Left lung (tissue), 10 donors: Measurements from ENCODE around the gene BRI3. TPM values are rescaled to one million over a fixed set of nuclear protein-coding genes. Genes with fewer than 3 reads are reported as not detected.

Experiments
- ATAC-seq: fragments of 200-7000 bp; cut with Tn5 transposase; one replicate; pipeline ENCODE4 v1.9.1; 2020; ENCODE audit warnings: moderate library complexity
- DNase-seq, 4 donors: peaks; one replicate each; pipeline ENCODE4 v3.0.0-alpha.2; 2013 to 2020
- H3K27ac ChIP-seq, 2 donors: fragments of 200-600 bp; sonication (generic) in 1 of 2; one replicate each; pipeline versions ENCODE4 v1.5.0 to v1.8.0; 2020 to 2021
- H3K27me3 ChIP-seq, 2 donors: fragments of 200-600 bp; sonication (generic) in 1 of 2; one replicate each; pipeline versions ENCODE4 v1.5.0 to v1.8.0; 2020 to 2021
- H3K36me3 ChIP-seq, 2 donors: fragments of 200-600 bp; sonication (generic) in 1 of 2; one replicate each; pipeline versions ENCODE4 v1.5.0 to v1.8.0; 2020 to 2021
- H3K4me1 ChIP-seq, 2 donors: fragments of 200-600 bp; one replicate each; pipeline ENCODE4 v1.8.0; 2021
- H3K4me3 ChIP-seq, 2 donors: fragments of 200-600 bp; sonication (generic) in 1 of 2; one replicate each; pipeline versions ENCODE4 v1.5.0 to v1.8.0; 2020 to 2021; ENCODE audit warnings: mild to moderate bottlenecking in 1 of 2
- H3K9me3 ChIP-seq, 2 donors: fragments of 200-600 bp; sonication (generic) in 1 of 2; one replicate each; pipeline versions ENCODE4 v1.5.0 to v1.8.0; 2020 to 2021
- CTCF ChIP-seq, 2 donors: fragments of 200-600 bp; sonication (generic) in 1 of 2; IDR thresholded peaks; one replicate each; pipeline versions ENCODE4 v1.5.0 to v1.8.0; 2021; ENCODE audit warnings: antibody characterized with exemption in 2 of 2
- intact Hi-C, 2 donors: fragments of 100-400 bp; cut with DNase I; formaldehyde crosslinking; loops; one replicate each; pipeline versions ENCODE4 v1.11.2 to v1.14.2; 2022
- polyA plus RNA-seq, 6 donors: library from polyadenylated mRNA; unstranded; fragments of 120-200 nt; gene quantifications; one replicate each; pipeline ENCODE4 v1.2.1, GENCODE V29; 2013; ENCODE audit not compliant: insufficient read length in 6 of 6
- total RNA-seq, 2 donors: library from RNA; stranded (reverse); fragmentation: NEBNext Ultra II Directional; extraction: Animal tissue kit (Norgen Biotek cat#: 25700); gene quantifications; one replicate each; pipeline ENCODE4 v1.2.1, GENCODE V29; 2021
- donor health status: DM: no; HTN: yes; CAD: no.
- donor health status: DM: no; HTN: no; CAD: no.

Gene BRI3
- total and polyA plus RNA-seq, 8 donors, result 86.1 to 505 (median 106) TPM

DNA sequence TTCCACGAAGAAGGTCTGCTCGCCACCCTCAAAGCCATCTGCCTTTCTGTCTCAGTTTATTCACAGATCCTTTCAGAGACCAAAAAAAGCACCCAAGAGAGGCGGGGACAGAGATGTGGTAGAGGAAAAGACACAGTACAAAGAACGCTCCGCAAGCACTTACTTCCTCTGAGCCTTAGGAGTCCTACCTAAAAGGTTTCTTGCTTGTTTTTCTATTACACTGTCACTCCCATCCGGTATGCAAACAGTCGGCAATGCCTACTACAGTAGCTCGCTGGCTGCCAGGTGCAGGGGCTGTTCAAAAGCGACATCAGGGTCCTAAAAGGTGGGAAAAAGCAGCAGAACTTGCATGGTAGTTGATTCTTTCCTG lies 30.3 kb upstream of the BRI3 start:
- Histone ChIP-seq H3K36me3 (peaks cover 0 to 9% of the 10 kb centered on the region in 2 donors), H3K9me3 (no peaks in the 10 kb centered on the region), H3K4me3 (peak overlapping the region; percentile 93 to 97), H3K27ac (peak overlapping the region; percentile 75 to 83), H3K4me1 (peaks cover 13 to 90% of the 10 kb centered on the region in 2 donors), H3K27me3 (no peaks in the 10 kb centered on the region)
- ATAC-seq (peak; percentile 34), DNase-seq (no peak)
- TF ChIP-seq CTCF (IDR thresholded peaks at IDR 0.05), result no peak
- intact Hi-C loops, result no loop called here

DNA sequence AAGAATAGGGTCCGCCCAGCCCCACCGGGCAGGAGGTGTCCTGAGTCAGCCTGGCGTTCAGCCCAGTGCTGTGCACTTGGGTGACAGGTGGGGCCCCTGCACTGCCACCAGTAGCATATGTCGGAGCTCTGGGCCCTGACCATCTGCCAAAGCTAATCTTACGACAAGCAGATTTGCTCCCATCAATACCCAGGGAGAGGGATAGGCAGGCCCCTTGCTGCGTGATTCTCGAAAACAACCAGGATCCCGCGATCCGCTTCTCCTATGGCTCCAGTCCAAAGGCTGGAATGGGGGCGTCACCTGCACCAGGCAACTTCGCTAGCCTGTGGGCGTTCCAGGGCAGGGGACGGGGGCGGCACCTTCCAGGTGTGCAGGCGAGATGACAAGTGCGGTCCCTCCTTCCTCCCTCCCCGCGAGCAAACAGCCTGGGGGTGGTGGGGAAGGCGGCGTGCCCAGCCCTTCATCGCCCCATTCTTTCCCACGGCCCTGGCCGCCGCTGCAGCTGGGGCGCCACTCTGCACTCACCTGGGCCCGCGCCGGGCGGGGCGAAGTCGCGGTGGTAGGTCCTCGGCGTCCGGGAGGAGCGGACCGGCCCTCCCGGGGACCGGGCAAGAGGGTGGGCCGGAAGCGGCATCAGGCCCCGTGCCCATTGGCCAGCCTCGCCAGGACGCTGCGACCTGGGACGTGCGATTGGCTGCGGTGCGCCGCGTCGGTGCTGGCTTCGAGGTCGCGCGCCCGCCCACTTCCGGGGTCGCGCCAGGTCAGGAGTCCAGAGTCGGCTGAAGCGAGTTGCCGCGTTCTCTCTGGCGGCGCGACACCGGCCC lies 29.7 kb upstream of the BRI3 start, which contains the start of gene TECPR1:
Gene TECPR1, minus strand, starts transcription at position 632 of the 824 bp plus-strand sequence. CDS start 6,086 bp downstream, outside the sequence.
- DNase-seq (peak; percentile 86 to 97 (median 96)), ATAC-seq (peak; percentile 98)
- TF ChIP-seq CTCF (IDR thresholded peaks at IDR 0.05), result no peak
- intact Hi-C loops, result no loop called here
- Histone ChIP-seq H3K27me3 (no peaks in the 10 kb centered on the region), H3K36me3 (peaks cover 0 to 15% of the 10 kb centered on the region in 2 donors), H3K4me3 (peak within 1 kb of the TSS; percentile 93 to 97), H3K9me3 (no peaks in the 10 kb centered on the region), H3K27ac (peak within 1 kb of the TSS; percentile 75 to 83), H3K4me1 (peaks cover 13 to 85% of the 10 kb centered on the region in 2 donors)

DNA sequence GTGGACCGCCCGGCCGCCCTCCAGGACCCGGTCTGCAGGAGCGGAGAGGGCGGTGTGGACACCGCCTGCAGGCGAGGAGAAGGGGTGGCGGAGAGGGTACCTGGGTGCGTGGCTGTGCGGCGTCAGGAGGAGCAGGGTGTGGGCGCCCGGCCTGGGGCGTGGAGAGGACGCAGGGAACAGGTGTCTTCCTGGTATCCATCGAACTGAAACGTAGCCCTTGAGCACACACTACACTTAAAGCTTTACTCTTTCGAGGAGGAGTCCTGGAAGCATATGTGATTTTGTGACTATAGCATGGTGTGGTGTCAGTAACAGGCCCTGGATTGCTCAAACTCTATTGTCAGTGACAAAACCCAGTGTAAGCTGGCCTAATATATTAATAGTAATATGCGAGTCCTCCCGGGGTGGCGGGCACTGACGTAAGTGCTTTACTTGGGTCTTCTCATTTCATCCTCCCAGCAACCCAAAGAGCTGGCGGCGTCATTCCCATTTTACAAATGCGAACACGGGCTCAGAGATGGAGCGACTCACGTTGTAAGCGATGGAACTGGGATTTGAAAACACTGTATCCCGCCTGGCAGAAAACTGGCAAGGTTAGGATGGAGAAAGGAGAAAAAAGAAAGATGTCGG lies 28.9 kb upstream of the BRI3 start:
- peak overlapping the region; percentile 75 to 83 for H3K27ac ChIP-seq
- H3K4me1 ChIP-seq, result peaks cover 13 to 78% of the 10 kb centered on the region in 2 donors
- H3K36me3 ChIP-seq, result peaks cover 0 to 21% of the 10 kb centered on the region in 2 donors
- DNase-seq (peak in 1 of 4 donors; percentile 15), ATAC-seq (peak; percentile 30)
- no peak for TF ChIP-seq CTCF (IDR thresholded peaks at IDR 0.05)
- H3K27me3 ChIP-seq, result no peaks in the 10 kb centered on the region
- no peaks in the 10 kb centered on the region for H3K9me3 ChIP-seq
- intact Hi-C loops, result no loop called here
- peak overlapping the region; percentile 93 to 97 for H3K4me3 ChIP-seq

- DNase-seq (no peak), ATAC-seq (no peak)
- H3K27ac ChIP-seq, result peak overlapping the region in 1 of 2 donors; percentile 2
- intact Hi-C loops, result no loop called here
- no peak for TF ChIP-seq CTCF (IDR thresholded peaks at IDR 0.05)
- H3K36me3 ChIP-seq, result peaks cover 0 to 27% of the 10 kb centered on the region in 2 donors
- H3K4me1 ChIP-seq, result peaks cover 13 to 58% of the 10 kb centered on the region in 2 donors
- H3K9me3 ChIP-seq, result no peaks in the 10 kb centered on the region
- no peak overlapping the region for H3K4me3 ChIP-seq
- H3K27me3 ChIP-seq, result no peaks in the 10 kb centered on the region
Measured at GRCh38 chr7:98254516-98254915, 27.0 kb upstream of the BRI3 start.
